Measurements from ENCODE around the gene TRMU. TPM values are rescaled to one million over a fixed set of nuclear protein-coding genes. Genes with fewer than 3 reads are reported as not detected.

The TRMU gene
- total RNA-seq, 4 donors from 2014 or later, result 9.1 to 14.4 (median 13.0) TPM

- H3K4me1 ChIP-seq, result no peaks in the 10 kb centered on the region
- H3K36me3 ChIP-seq, result no peaks in the 10 kb centered on the region
- DNase-seq (no peak), ATAC-seq (peak in 1 of 2 donors; percentile 74)
- no peak overlapping the region for H3K4me3 ChIP-seq
- intact Hi-C loops (cut with DNase I; ENCODE audit: low total_unique reads), result no loop called here
- H3K9me3 ChIP-seq, result no peaks in the 10 kb centered on the region
- H3K27me3 ChIP-seq, result no peaks in the 10 kb centered on the region
- in situ Hi-C loops (cut with MboI; ENCODE audit: low sequenced_read_pairs in 4 of 4), result loop anchor here in 1 of 4 donors (25.0 kb wide), 1 partner anchor 160 kb away; the partner anchor contains the start of gene CELSR1
- H3K27ac ChIP-seq, result no peak overlapping the region
- no peak for TF ChIP-seq POLR2A (IDR thresholded peaks at IDR 0.05)
- no peak for TF ChIP-seq CTCF (IDR thresholded peaks at IDR 0.05 in 4 of 5, conservative IDR thresholded peaks at IDR 0.05 in 1 of 5)
Measured at GRCh38 chr22:46376908-46377524, 41.5 kb downstream of the TRMU start.

DNA sequence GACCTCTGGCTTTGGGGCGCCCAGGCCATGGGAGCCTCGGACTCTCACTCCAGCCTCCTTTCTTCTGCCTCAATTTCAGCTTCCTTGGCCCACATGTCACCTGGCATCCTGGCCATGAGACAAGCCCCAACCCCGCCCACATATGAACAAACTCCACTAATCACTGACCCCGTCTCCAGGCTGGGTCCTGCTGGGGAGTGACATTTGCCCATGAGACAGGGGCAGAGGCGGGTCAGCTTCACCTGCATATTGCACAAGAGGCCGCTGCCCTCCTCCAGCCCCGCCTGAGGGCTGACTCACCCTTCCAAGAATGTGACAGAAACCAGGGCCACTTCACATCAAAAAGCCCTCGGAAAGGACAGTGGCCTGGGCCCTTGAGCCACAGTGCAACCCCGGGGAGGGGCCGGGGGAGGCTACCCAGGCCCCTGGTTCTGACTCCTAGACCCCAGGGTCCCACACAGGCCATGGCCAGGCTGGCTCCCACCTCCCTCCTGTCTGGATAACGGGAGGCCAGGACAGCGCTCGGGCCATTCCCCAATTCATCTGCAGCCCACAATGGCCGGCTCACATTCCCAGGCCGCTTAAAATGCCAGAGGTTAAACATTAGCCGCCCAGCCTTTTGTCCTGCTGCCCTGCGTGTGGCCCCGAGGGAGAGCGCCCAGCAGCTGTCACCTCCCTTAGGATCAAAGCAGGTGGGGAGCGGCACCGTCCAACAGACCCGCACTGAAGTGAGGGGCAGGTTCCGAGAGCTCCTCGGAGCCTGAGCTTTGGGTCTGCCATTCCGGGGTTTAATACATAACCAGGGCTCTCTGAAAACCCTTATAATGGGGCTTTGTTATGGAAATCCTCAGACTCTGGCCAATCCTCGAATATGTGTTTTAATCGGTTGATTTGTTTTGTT lies 42.3 kb downstream of the TRMU start:
- Histone ChIP-seq H3K9me3 (no peaks in the 10 kb centered on the region), H3K27me3 (no peaks in the 10 kb centered on the region), H3K4me1 (no peaks in the 10 kb centered on the region), H3K36me3 (no peaks in the 10 kb centered on the region), H3K27ac (peak overlapping the region in 2 of 4 donors; percentile 27 to 30), H3K4me3 (no peak overlapping the region)
- in situ Hi-C loops (cut with MboI; ENCODE audit: low sequenced_read_pairs in 4 of 4) (loop anchor here in 1 of 4 donors (25.0 kb wide), 1 partner anchor 160 kb away; the partner anchor contains the start of gene CELSR1), intact Hi-C loops (cut with DNase I; ENCODE audit: low total_unique reads) (no loop called here)
- DNase-seq (peak in 1 of 2 donors; percentile 61), ATAC-seq (peak in 1 of 2 donors; percentile 63)
- no peak for TF ChIP-seq CTCF (IDR thresholded peaks at IDR 0.05 in 4 of 5, conservative IDR thresholded peaks at IDR 0.05 in 1 of 5)
- no peak for TF ChIP-seq POLR2A (IDR thresholded peaks at IDR 0.05)

GRCh38 chr22:46378426-46379065 lies 43.0 kb downstream of the TRMU start:
- Histone ChIP-seq H3K9me3 (no peaks in the 10 kb centered on the region), H3K4me3 (no peak overlapping the region), H3K4me1 (no peaks in the 10 kb centered on the region), H3K27ac (no peak overlapping the region), H3K36me3 (no peaks in the 10 kb centered on the region), H3K27me3 (no peaks in the 10 kb centered on the region)
- ATAC-seq (no peak), DNase-seq (no peak)
- in situ Hi-C loops (cut with MboI; ENCODE audit: low sequenced_read_pairs in 4 of 4), result loop anchor here in 1 of 4 donors (25.0 kb wide), 1 partner anchor 159 kb away; the partner anchor contains the start of gene CELSR1
- no peak for TF ChIP-seq POLR2A (IDR thresholded peaks at IDR 0.05)
- no peak for TF ChIP-seq CTCF (IDR thresholded peaks at IDR 0.05 in 4 of 5, conservative IDR thresholded peaks at IDR 0.05 in 1 of 5)
- intact Hi-C loops (cut with DNase I; ENCODE audit: low total_unique reads), result no loop called here

DNA sequence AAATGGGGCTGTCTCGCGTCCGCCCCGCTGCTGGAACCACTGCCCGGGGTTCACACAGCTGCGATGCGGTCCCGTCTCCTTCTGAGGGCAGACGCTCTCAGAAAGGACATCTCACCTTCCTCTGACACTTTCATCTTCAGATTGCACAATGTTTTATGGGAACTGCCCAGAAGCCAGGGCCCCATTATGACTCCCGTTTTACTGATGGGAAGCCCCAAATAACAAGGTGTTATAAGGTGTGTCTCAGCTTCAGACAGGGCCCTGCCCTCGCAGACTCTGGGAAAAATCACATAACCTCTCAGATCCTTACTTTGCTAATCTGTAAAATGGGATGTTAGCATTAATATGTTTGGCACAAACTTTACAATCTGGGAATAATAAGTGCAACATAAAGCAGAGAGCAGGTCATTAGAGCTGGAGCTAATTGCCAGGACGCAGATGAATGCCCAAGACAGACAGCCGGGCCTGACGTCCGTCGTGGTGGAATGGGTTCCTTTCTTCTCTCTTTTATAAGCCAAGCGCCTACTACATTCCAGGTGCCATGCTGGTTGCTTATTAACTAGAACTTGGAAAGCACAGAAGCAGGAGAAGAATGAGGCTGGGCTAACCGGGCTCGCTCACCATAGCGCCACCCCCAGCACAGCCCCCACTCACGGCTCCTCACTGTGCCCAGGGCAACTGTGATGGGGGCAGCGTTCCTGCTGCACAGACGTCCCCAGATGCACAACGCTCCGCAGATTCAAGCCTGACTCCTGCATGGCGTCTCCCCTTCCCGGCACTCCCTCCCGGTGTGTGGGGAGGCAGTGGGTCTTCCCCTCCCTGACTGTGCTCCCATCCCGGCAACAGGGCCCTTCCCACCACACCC lies 43.8 kb downstream of the TRMU start:
- no peak for TF ChIP-seq CTCF (IDR thresholded peaks at IDR 0.05 in 4 of 5, conservative IDR thresholded peaks at IDR 0.05 in 1 of 5)
- no peak for TF ChIP-seq POLR2A (IDR thresholded peaks at IDR 0.05)
- DNase-seq, result no peak
- Histone ChIP-seq H3K36me3 (no peaks in the 10 kb centered on the region), H3K27ac (no peak overlapping the region), H3K27me3 (no peaks in the 10 kb centered on the region), H3K4me3 (no peak overlapping the region), H3K4me1 (no peaks in the 10 kb centered on the region), H3K9me3 (no peaks in the 10 kb centered on the region)
- ATAC-seq, result no peak
- intact Hi-C loops (cut with DNase I; ENCODE audit: low total_unique reads), result no loop called here
- in situ Hi-C loops (cut with MboI; ENCODE audit: low sequenced_read_pairs in 4 of 4), result loop anchor here in 1 of 4 donors (25.0 kb wide), 1 partner anchor 158 kb away; the partner anchor contains the start of gene CELSR1

Data from gastrocnemius medialis (tissue), 4 donors.